PC-3 (cell line): ENCODE results near the gene PIGH. TPM values are rescaled to one million over a fixed set of nuclear protein-coding genes. Genes with fewer than 3 reads are reported as not detected.

Experiments
- ATAC-seq: fragments of 200-7000 bp; cut with Tn5 transposase; 2 replicates; pipeline ENCODE4 v1.9.1; 2020; ENCODE audit warnings: mild to moderate bottlenecking, moderate library complexity
- BruUV-seq: library from RNA; stranded (reverse); fragments of 400-500 nt; replicated peaks from 2 replicates; lab custom pipeline; 2021; lab: Mats Ljungman, UMichigan
- CTCF ChIA-PET: fragments of 300-600 bp; sonication (Branson Sonifier 250); formaldehyde crosslinking; loops from one replicate; lab custom pipeline; 2022; ENCODE audit warnings: antibody characterized with exemption; lab: Charles Lee
- POLR2A ChIA-PET: fragments of 300-600 bp; sonication (Branson Sonifier 250); formaldehyde crosslinking; loops from one replicate; lab custom pipeline; 2022; ENCODE audit warnings: antibody characterized with exemption; ENCODE audit not compliant: unreplicated experiment; lab: Charles Lee
- DNase-seq: peaks from one replicate; pipeline ENCODE4 v3.0.0-alpha.2; 2015
- H2AFZ ChIP-seq: fragments of 300-600 bp; sonication (generic); 2 replicates; pipeline ENCODE4 v1.6.0; 2016; ENCODE audit warnings: antibody characterized with exemption, low read length
- H3F3A ChIP-seq: fragments of 300-600 bp; sonication (generic); one replicate; pipeline ENCODE4 v1.6.0; 2017; ENCODE audit warnings: antibody characterized with exemption, low read length, control low read depth, mild to moderate bottlenecking; ENCODE audit not compliant: unreplicated experiment
- H3K27ac ChIP-seq: fragments of 300-600 bp; sonication (generic); 2 replicates; pipeline ENCODE4 v1.5.1; 2016; ENCODE audit warnings: mild to moderate bottlenecking, low read length
- H3K27me3 ChIP-seq: fragments of 300-600 bp; sonication (generic); 2 replicates; pipeline ENCODE4 v1.6.1; 2016; ENCODE audit warnings: low read length, mixed read lengths
- H3K36me3 ChIP-seq: fragments of 300-600 bp; sonication (generic); 2 replicates; pipeline ENCODE4 v1.6.1; 2016; ENCODE audit warnings: low read depth, mixed run types, low read length, mixed read lengths
- H3K4me1 ChIP-seq: fragments of 300-600 bp; sonication (generic); 2 replicates; pipeline ENCODE4 v1.5.1; 2016; ENCODE audit warnings: low read length; ENCODE audit not compliant: insufficient read depth
- H3K4me2 ChIP-seq: fragments of 300-600 bp; sonication (generic); 2 replicates; pipeline ENCODE4 v1.6.0; 2016; ENCODE audit warnings: low read length
- H3K4me3 ChIP-seq: fragments of 300-600 bp; sonication (generic); 2 replicates; pipeline ENCODE4 v1.5.1; 2016; ENCODE audit warnings: mild to moderate bottlenecking, low read length, mixed read lengths
- H3K79me2 ChIP-seq: fragments of 300-600 bp; sonication (generic); 2 replicates; pipeline ENCODE4 v1.6.1; 2017; ENCODE audit warnings: low read length, mixed read lengths
- H3K9ac ChIP-seq: fragments of 300-600 bp; sonication (generic); 2 replicates; pipeline ENCODE4 v1.6.0; 2016; ENCODE audit warnings: mild to moderate bottlenecking, low read length
- H3K9me2 ChIP-seq: fragments of 300-600 bp; sonication (generic); replicated peaks from 2 replicates; pipeline ENCODE4 v1.6.1; 2016; ENCODE audit warnings: mixed run types, low read length, mixed read lengths
- H3K9me3 ChIP-seq: fragments of 300-600 bp; sonication (generic); 2 replicates; pipeline ENCODE4 v1.6.1; 2016; ENCODE audit warnings: low read length, mixed read lengths
- H4K20me1 ChIP-seq: fragments of 300-600 bp; sonication (generic); 2 replicates; pipeline ENCODE4 v1.6.1; 2016; ENCODE audit warnings: low read length, mixed read lengths
- EZH2 ChIP-seq: fragments of 300-600 bp; sonication (generic); IDR thresholded peaks from one replicate; pipeline ENCODE4 v1.6.1; 2017; ENCODE audit warnings: antibody characterized with exemption, mild to moderate bottlenecking, low read length; ENCODE audit not compliant: unreplicated experiment
- EZH2phosphoT487 ChIP-seq: fragments of 300-600 bp; sonication (generic); IDR thresholded peaks from 2 replicates; pipeline ENCODE4 v1.6.1; 2018; ENCODE audit warnings: mild to moderate bottlenecking, antibody characterized with exemption, low read length, borderline replicate concordance
- intact Hi-C: fragments of 100-400 bp; cut with micrococcal nuclease; formaldehyde crosslinking; loops from 2 replicates; pipeline ENCODE4 v1.9.0; 2023
- total RNA-seq: library from RNA; depleted of rRNA; stranded (reverse); fragments of >200 nt; gene quantifications from 2 replicates; pipeline ENCODE4 v1.2.3, GENCODE V29; 2014
- TF ChIP-seq, protein P1 (sequence below): fragments of 300-600 bp; sonication (generic); conservative IDR thresholded peaks from 2 replicates; pipeline ENCODE4 v1.5.1; 2017; ENCODE audit warnings: antibody characterized with exemption, low read depth, mild to moderate bottlenecking, low read length

The PIGH gene
- total RNA-seq, 1 experiment from 2014 or later: 66.4 TPM

DNA sequence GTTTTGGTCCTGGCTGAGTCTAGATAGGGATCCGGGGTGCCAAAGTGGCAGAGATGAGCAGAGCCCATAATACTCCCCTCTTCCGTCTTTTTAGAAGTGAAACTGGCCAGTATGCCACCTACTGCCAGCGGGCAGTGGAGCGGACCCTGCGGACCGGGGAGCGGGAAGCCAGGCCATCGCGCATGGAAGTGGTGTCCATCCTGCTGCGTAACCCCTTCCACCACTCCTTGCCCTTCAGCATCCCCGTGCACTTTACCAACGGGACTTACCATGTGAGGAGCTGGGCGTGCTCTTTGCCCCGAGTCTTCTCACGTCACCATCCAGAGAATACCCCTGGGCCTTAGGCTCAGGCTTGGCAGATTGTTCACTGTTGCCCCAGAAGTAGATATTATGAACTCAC, 21.0 kb downstream of the PIGH start:
- no peak overlapping the region for H2AFZ ChIP-seq
- no peak for TF ChIP-seq EZH2phosphoT487
- TF ChIP-seq EZH2: no peak
- TF ChIP-seq, protein P1, sequence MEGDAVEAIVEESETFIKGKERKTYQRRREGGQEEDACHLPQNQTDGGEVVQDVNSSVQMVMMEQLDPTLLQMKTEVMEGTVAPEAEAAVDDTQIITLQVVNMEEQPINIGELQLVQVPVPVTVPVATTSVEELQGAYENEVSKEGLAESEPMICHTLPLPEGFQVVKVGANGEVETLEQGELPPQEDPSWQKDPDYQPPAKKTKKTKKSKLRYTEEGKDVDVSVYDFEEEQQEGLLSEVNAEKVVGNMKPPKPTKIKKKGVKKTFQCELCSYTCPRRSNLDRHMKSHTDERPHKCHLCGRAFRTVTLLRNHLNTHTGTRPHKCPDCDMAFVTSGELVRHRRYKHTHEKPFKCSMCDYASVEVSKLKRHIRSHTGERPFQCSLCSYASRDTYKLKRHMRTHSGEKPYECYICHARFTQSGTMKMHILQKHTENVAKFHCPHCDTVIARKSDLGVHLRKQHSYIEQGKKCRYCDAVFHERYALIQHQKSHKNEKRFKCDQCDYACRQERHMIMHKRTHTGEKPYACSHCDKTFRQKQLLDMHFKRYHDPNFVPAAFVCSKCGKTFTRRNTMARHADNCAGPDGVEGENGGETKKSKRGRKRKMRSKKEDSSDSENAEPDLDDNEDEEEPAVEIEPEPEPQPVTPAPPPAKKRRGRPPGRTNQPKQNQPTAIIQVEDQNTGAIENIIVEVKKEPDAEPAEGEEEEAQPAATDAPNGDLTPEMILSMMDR: no peak
- no TSS peak for BruUV-seq
- H3K9me2 ChIP-seq: no peaks in the 10 kb centered on the region
- H3K36me3 ChIP-seq: no peaks in the 10 kb centered on the region
- no peaks in the 10 kb centered on the region for H3F3A ChIP-seq
- DNase-seq: no peak
- no peak for ATAC-seq
- no peak overlapping the region for H3K4me3 ChIP-seq
- ChIA-PET CTCF (interaction anchor here (0.7 to 2.4 kb wide), 2 partner anchors 52 to 152 kb away, joined by 4 to 9 read pairs; no protein-coding TSS in a partner anchor), POLR2A (no interaction called here)
- no peaks in the 10 kb centered on the region for H3K9me3 ChIP-seq
- no peaks in the 10 kb centered on the region for H3K79me2 ChIP-seq
- H3K27ac ChIP-seq: no peak overlapping the region
- no peak overlapping the region for H3K4me2 ChIP-seq
- H3K27me3 ChIP-seq: no peaks in the 10 kb centered on the region
- no peaks in the 10 kb centered on the region for H4K20me1 ChIP-seq
- intact Hi-C loops: no loop called here
- H3K9ac ChIP-seq: no peak overlapping the region
- H3K4me1 ChIP-seq: no peaks in the 10 kb centered on the region

DNA sequence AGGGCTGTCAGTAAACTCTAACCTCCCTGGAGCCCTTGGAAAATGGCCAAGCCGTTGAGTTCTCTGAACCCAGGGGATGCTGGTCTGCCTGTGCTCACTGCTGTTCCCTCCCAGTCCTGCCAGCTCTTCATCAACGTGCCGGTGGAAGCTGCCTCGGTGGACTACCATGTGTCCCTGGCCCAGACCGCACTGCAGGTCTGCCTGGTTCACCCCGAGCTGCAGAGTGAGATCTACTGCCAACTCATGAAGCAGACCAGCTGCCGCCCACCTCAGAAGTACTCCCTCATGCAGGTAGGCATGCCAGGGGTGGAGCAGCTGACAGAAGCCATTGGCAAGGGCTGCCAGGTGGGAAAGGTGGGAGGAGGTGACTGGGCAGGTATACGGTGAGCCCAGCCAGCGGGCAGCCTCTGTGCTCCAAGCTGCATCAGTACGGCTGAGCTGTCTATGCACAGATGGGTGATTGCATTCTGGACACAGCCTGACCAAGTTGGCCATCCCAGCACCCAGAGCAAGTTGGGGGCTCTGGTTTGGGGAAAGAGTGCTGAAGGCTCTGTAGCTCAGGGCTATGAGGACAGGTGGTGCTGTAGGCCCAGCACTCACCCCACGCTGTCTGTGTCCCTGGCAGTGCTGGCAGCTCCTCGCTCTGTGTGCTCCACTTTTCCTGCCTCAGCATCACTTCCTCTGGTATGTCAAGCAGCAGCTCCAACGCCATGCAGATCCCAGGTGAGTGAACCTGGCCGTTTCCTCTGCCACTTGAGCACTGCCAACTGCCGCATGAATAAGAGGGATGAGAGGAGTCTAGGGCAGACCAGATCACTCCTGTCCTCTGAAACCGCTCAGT, 21.9 kb downstream of the PIGH start:
- Histone ChIP-seq H4K20me1 (no peaks in the 10 kb centered on the region), H3K4me2 (no peak overlapping the region), H3K4me1 (no peaks in the 10 kb centered on the region), H3K27ac (no peak overlapping the region), H3K27me3 (no peaks in the 10 kb centered on the region), H3K79me2 (no peaks in the 10 kb centered on the region), H3K9me3 (no peaks in the 10 kb centered on the region), H3F3A (no peaks in the 10 kb centered on the region), H3K4me3 (no peak overlapping the region), H3K36me3 (no peaks in the 10 kb centered on the region), H3K9me2 (no peaks in the 10 kb centered on the region), H3K9ac (no peak overlapping the region), H2AFZ (no peak overlapping the region)
- intact Hi-C loops: no loop called here
- ATAC-seq (no peak), DNase-seq (no peak)
- CTCF ChIA-PET: interaction anchor here (1.2 kb wide), 1 partner anchor 89 kb away, joined by 3 read pairs; no protein-coding TSS in a partner anchor
- TF ChIP-seq EZH2phosphoT487 (no peak), EZH2 (no peak)
- TF ChIP-seq, protein P1: no peak
- POLR2A ChIA-PET: no interaction called here
- no TSS peak for BruUV-seq
